Esophagus squamous epithelium (tissue), 5 donors: ENCODE data around the gene ZC3H13. TPM values are rescaled to one million over a fixed set of nuclear protein-coding genes. Genes with fewer than 3 reads are reported as not detected.

Experiments
- DNase-seq: peaks from one replicate; lab custom pipeline; 2025; lab: John Stamatoyannopoulos, UW
- H3K27ac ChIP-seq, 4 donors: fragments of 200-600 bp; sonication (generic); one replicate each; pipeline ENCODE4 v1.5.1; 2016 to 2019; ENCODE audit warnings: mild to moderate bottlenecking in 1 of 4
- H3K27me3 ChIP-seq, 4 donors: fragments of 200-600 bp; sonication (generic); 1 replicate in 3 of 4; 2 replicates in 1 of 4; pipeline versions ENCODE4 v1.5.1 to v1.6.0; 2017 to 2021; ENCODE audit warnings: antibody characterized with exemption in 1 of 4
- H3K36me3 ChIP-seq, 3 donors: fragments of 200-600 bp; sonication (generic); one replicate each; pipeline ENCODE4 v1.5.1; 2016 to 2019
- H3K4me1 ChIP-seq, 3 donors: fragments of 200-600 bp; sonication (generic); one replicate each; pipeline ENCODE4 v1.5.1; 2017 to 2019
- H3K4me3 ChIP-seq, 4 donors: fragments of 200-600 bp; sonication (generic); 1 replicate in 3 of 4; 2 replicates in 1 of 4; pipeline ENCODE4 v1.5.1; 2016 to 2019; ENCODE audit warnings: mild to moderate bottlenecking in 2 of 4, moderate library complexity in 1 of 4
- H3K9me3 ChIP-seq, 3 donors: fragments of 200-600 bp; sonication (generic); one replicate each; pipeline ENCODE4 v1.5.1; 2016 to 2019
- POLR2A ChIP-seq, 4 donors: fragments of 450-650 bp; IDR thresholded peaks; one replicate each; pipeline ENCODE4 v1.6.1; 2017; ENCODE audit warnings: antibody characterized with exemption in 4 of 4, mild to moderate bottlenecking in 4 of 4, moderate library complexity in 3 of 4
- WGBS, 2 donors: methylation state at CpG; one replicate each; pipeline ENCODE4 v1.1.5; 2018; 5-methylcytosine and 5-hydroxymethylcytosine counted together
- intact Hi-C: fragments of 100-400 bp; cut with DNase I; formaldehyde crosslinking; loops from one replicate; pipeline ENCODE4 v1.15.0; 2022
- total RNA-seq, 4 donors: library from RNA; depleted of rRNA; stranded (reverse); fragments of >200 nt; gene quantifications; one replicate each; pipeline ENCODE4 v1.1.0, GENCODE V29; 2016
- TF ChIP-seq, protein P1 (sequence below), 6 experiments: fragments of 450-650 bp in 4 of 6; fragments of 200-600 bp in 2 of 6; sonication (generic) in 2 of 6; IDR thresholded peaks; one replicate each; pipeline ENCODE4 v1.5.1; 2016 to 2019; ENCODE audit warnings: antibody characterized with exemption in 6 of 6, mild to moderate bottlenecking in 4 of 6, moderate library complexity in 4 of 6
- donor health status: DM: yes; HTN: yes; CAD: no.

The ZC3H13 gene
- total RNA-seq, 4 donors from 2014 or later = 12.4 to 28.8 (median 15.3) TPM

DNA sequence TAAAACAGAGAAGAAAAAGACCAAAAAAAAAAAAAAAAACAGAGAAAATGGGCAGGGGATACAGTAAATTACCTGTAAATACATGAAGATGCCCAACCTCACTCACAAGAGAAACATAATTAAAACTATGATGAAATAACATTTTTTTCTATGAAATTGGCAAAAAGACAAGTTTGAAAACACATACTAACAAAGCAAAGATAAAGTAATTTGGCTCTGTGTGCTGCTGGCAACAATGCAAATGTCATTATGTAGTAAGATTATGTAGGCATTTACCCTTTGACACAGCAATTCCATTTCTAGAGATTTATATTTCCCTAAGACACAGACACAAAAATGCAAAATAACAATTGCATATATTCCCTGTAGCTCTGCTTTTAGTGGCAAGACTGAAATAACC, 20.2 kb downstream of the ZC3H13 start:
- no peak for TF ChIP-seq POLR2A (IDR thresholded peaks at IDR 0.05)
- TF ChIP-seq, protein P1, sequence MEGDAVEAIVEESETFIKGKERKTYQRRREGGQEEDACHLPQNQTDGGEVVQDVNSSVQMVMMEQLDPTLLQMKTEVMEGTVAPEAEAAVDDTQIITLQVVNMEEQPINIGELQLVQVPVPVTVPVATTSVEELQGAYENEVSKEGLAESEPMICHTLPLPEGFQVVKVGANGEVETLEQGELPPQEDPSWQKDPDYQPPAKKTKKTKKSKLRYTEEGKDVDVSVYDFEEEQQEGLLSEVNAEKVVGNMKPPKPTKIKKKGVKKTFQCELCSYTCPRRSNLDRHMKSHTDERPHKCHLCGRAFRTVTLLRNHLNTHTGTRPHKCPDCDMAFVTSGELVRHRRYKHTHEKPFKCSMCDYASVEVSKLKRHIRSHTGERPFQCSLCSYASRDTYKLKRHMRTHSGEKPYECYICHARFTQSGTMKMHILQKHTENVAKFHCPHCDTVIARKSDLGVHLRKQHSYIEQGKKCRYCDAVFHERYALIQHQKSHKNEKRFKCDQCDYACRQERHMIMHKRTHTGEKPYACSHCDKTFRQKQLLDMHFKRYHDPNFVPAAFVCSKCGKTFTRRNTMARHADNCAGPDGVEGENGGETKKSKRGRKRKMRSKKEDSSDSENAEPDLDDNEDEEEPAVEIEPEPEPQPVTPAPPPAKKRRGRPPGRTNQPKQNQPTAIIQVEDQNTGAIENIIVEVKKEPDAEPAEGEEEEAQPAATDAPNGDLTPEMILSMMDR (IDR thresholded peaks at IDR 0.05) = no peak
- intact Hi-C loops = no loop called here

DNA sequence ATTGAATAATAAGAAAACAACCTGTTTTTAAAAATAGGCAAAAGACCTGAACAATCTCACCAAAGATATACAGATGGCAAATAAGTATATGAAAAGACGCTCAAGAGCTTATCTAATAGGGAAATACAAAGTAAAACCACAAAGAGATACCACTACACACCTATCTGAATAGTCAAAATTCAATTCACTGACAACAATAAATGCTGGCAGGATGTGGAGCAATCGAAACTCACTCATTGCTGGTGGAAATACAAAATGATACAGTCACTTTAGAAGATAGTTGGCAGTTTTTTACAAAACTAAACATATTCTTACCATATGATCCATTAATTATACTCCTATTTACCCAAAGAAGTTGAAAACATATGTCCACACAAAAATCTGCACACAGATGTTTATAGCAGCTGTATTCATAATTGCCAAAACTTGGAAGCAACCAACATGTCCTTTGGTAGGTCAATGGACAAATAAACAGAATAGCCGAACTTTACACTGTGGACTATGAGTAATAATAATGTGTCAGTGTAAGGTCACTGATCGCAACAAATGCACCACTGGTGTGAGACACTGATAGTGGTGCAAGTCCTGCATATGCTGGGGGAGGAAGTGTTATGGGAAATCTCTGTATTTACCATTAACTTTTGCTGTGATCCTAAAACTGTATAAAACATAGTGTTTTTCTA, 20.8 kb downstream of the ZC3H13 start:
- Histone ChIP-seq H3K4me1 (no peaks in the 10 kb centered on the region), H3K9me3 (no peaks in the 10 kb centered on the region), H3K27ac (no peak overlapping the region), H3K36me3 (peaks cover 0 to 53% (median 0%) of the 10 kb centered on the region in 3 donors), H3K27me3 (no peaks in the 10 kb centered on the region), H3K4me3 (no peak overlapping the region)
- DNase-seq = no peak
- WGBS, 2 donors = 83 to 87% methylated on average over 4 of the region's 4 CpGs
- intact Hi-C loops = no loop called here
- TF ChIP-seq, protein P1 (IDR thresholded peaks at IDR 0.05) = no peak
- TF ChIP-seq POLR2A (IDR thresholded peaks at IDR 0.05) = no peak

More for the DNA sequence above, 20.2 kb downstream of the ZC3H13 start:
- Histone ChIP-seq H3K27me3 (no peaks in the 10 kb centered on the region), H3K27ac (no peak overlapping the region), H3K36me3 (peaks cover 0 to 60% (median 0%) of the 10 kb centered on the region in 3 donors), H3K9me3 (no peaks in the 10 kb centered on the region), H3K4me3 (no peak overlapping the region), H3K4me1 (no peaks in the 10 kb centered on the region)
- DNase-seq = no peak

DNA sequence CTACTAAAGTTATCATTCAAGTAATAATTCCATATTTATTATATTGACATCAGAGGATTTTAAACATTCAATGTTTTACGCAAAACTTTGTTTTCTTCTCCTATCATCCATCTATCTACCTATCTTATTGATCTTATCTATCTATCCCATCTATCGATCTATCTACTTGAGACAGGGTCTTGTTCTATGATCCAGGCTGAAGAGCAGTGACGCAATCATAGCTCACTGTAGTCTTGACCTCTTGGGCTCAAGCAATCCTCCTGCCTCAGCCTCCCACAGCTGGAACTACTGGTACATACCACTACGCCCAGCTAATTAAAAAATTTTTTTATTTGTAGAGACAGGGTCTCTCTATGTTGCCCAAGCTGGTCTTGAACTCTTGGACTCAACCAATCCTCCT, 27.4 kb downstream of the ZC3H13 start:
- Histone ChIP-seq H3K36me3 (peaks cover 0 to 9% (median 0%) of the 10 kb centered on the region in 3 donors), H3K27me3 (no peaks in the 10 kb centered on the region), H3K27ac (no peak overlapping the region), H3K9me3 (no peaks in the 10 kb centered on the region), H3K4me1 (no peaks in the 10 kb centered on the region), H3K4me3 (no peak overlapping the region)
- no peak for TF ChIP-seq POLR2A (IDR thresholded peaks at IDR 0.05)
- TF ChIP-seq, protein P1 (IDR thresholded peaks at IDR 0.05) = no peak
- DNase-seq = no peak
- intact Hi-C loops = no loop called here
- 92 to 95% methylated on average over 4 of the region's 4 CpGs for WGBS, 2 donors

DNA sequence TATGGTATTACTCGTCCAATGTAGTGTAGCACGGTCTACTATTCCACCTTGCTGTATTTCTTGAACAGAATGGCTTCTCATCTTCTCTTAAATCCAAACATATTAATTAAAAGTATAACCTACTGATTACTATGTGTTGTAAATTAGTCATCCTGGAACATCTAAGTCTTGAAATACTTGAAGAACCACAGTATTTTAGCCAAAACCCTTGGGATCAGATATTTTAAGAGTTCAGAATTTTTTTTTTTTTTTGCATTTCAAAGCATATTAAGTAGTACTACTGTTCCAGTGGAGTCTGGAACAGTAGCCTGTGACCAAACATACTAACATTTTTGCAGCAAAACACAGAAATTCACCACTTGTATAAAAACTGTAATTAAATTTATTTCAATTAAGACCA, 30.1 kb downstream of the ZC3H13 start:
- Histone ChIP-seq H3K27ac (no peak overlapping the region), H3K36me3 (peaks cover 0 to 29% (median 3%) of the 10 kb centered on the region in 3 donors), H3K4me3 (no peak overlapping the region), H3K4me1 (no peaks in the 10 kb centered on the region), H3K9me3 (no peaks in the 10 kb centered on the region), H3K27me3 (no peaks in the 10 kb centered on the region)
- 94 to 99% methylated on average over 2 of the region's 2 CpGs for WGBS, 2 donors
- DNase-seq = no peak
- intact Hi-C loops = no loop called here
- TF ChIP-seq, protein P1 (IDR thresholded peaks at IDR 0.05) = no peak
- TF ChIP-seq POLR2A (IDR thresholded peaks at IDR 0.05) = no peak

DNA sequence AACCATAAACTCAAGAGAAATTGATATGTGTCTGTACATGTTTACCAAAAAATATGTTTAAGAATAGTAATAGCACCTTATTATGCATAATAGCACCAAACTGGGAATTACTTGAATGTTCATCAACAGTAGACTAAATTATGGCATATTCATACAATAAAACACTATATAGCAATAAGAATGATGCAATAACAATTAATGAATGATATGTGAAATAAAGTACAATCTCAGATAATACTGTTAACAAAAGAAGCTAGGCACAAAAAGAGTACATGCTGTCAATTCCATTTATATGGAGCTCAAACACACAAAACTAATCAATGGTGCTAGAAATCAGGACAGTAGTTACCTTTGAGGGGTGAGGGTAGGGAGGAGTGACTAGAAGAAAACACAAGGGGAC, 36.3 kb downstream of the ZC3H13 start:
- TF ChIP-seq, protein P1 (IDR thresholded peaks at IDR 0.05) = no peak
- TF ChIP-seq POLR2A (IDR thresholded peaks at IDR 0.05) = no peak
- intact Hi-C loops = no loop called here
- no peaks in the 10 kb centered on the region for H3K27me3 ChIP-seq
- H3K36me3 ChIP-seq = peaks cover 3 to 80% (median 7%) of the 10 kb centered on the region in 3 donors
- no peak for DNase-seq
- no peaks in the 10 kb centered on the region for H3K4me1 ChIP-seq
- H3K27ac ChIP-seq = no peak overlapping the region
- no peak overlapping the region for H3K4me3 ChIP-seq
- H3K9me3 ChIP-seq = no peaks in the 10 kb centered on the region
